CD4-positive, alpha-beta T cell (primary cell): ENCODE data around the gene POC1B. TPM values are rescaled to one million over a fixed set of nuclear protein-coding genes. Genes with fewer than 3 reads are reported as not detected.

Experiments
- ATAC-seq: fragments of 200-7000 bp; cut with Tn5 transposase; one replicate; pipeline ENCODE4 v1.10.0; 2022; ENCODE audit warnings: mild to moderate bottlenecking; ENCODE audit not compliant: poor library complexity
- CTCF ChIA-PET: fragments of 350-600 bp; sonication (Branson Sonifier 250); formaldehyde crosslinking; loops from one replicate; lab custom pipeline; 2021; ENCODE audit warnings: antibody characterized with exemption, inconsistent platforms; lab: Charles Lee
- POLR2A ChIA-PET: fragments of 350-600 bp; sonication (Branson Sonifier 250); formaldehyde crosslinking; loops from one replicate; lab custom pipeline; 2021; ENCODE audit warnings: antibody characterized with exemption, inconsistent platforms; lab: Charles Lee
- DNase-seq, 14 experiments: peaks; one replicate each; pipeline ENCODE4 v3.0.0-alpha.2; 2013 to 2020; ENCODE audit warnings: mixed read lengths in 2 of 14
- H3K27ac ChIP-seq, 2 donors: one replicate each; pipeline versions ENCODE4 v1.5.1 to v1.7.0; 2013; ENCODE audit warnings: low read length in 2 of 2, low read depth in 1 of 2, mild to moderate bottlenecking in 1 of 2
- H3K27me3 ChIP-seq, 2 experiments: 1 replicate in 1 of 2; 2 replicates in 1 of 2; pipeline versions ENCODE4 v1.6.1 to v1.7.0; 2013; ENCODE audit warnings: low read length in 2 of 2, control low read depth in 1 of 2, mild to moderate bottlenecking in 1 of 2, moderate library complexity in 1 of 2; ENCODE audit not compliant: insufficient read depth in 2 of 2, control insufficient read depth in 1 of 2
- H3K36me3 ChIP-seq: one replicate; pipeline ENCODE4 v1.6.1; 2013; ENCODE audit warnings: low read length, control low read depth; ENCODE audit not compliant: insufficient read depth
- H3K4me1 ChIP-seq: one replicate; pipeline ENCODE4 v1.6.1; 2013; ENCODE audit warnings: low read length, control low read depth; ENCODE audit not compliant: insufficient read depth
- H3K4me3 ChIP-seq: one replicate; pipeline ENCODE4 v1.5.1; 2013; ENCODE audit warnings: mild to moderate bottlenecking, low read length, moderate library complexity
- H3K9me3 ChIP-seq, 2 experiments: 1 replicate in 1 of 2; 2 replicates in 1 of 2; pipeline versions ENCODE4 v1.6.1 to v1.7.0; 2013; ENCODE audit warnings: low read length in 2 of 2, mild to moderate bottlenecking in 2 of 2, control low read depth in 1 of 2, moderate library complexity in 1 of 2; ENCODE audit not compliant: control insufficient read depth in 1 of 2, insufficient read depth in 1 of 2
- H3K27ac Mint-ChIP-seq: one replicate; pipeline ENCODE4 v1.8.0; 2020; ENCODE audit warnings: mixed read lengths
- H3K27me3 Mint-ChIP-seq: one replicate; pipeline ENCODE4 v1.8.0; 2021; ENCODE audit warnings: mixed read lengths
- H3K36me3 Mint-ChIP-seq: one replicate; pipeline ENCODE4 v1.8.0; 2021; ENCODE audit warnings: low read depth, mixed read lengths
- H3K4me1 Mint-ChIP-seq: one replicate; pipeline ENCODE4 v1.8.0; 2021; ENCODE audit warnings: low read depth, mixed read lengths
- H3K4me3 Mint-ChIP-seq: one replicate; pipeline ENCODE4 v1.8.0; 2020; ENCODE audit warnings: mild to moderate bottlenecking, mixed read lengths
- H3K9me3 Mint-ChIP-seq: one replicate; pipeline ENCODE4 v1.8.0; 2020; ENCODE audit warnings: mixed read lengths
- CTCF ChIP-seq: fragments of 200-600 bp; IDR thresholded peaks from one replicate; pipeline ENCODE4 v1.8.0; 2022; ENCODE audit warnings: antibody characterized with exemption, mild to moderate bottlenecking
- intact Hi-C, 2 experiments: fragments of 100-400 bp; cut with DNase I in 1 of 2; cut with micrococcal nuclease in 1 of 2; formaldehyde crosslinking; loops; one replicate each; pipeline versions ENCODE4 v1.15.1 to v1.9.0; 2023 to 2025; cut with DNase I, micrococcal nuclease
- total RNA-seq, 174 experiments: library from RNA in 2 of 174; stranded (reverse) in 2 of 174; gene quantifications; one replicate each; pipeline ENCODE4 v1.2.3 and lab custom pipeline; 2021 to 2026

Gene POC1B
- total RNA-seq, 2 experiments from 2014 or later, result 14.9 to 16.2 TPM

- no peak overlapping the region for H3K27ac ChIP-seq
- intact Hi-C loops, result no loop called here
- no peaks in the 10 kb centered on the region for H3K9me3 ChIP-seq
- no peaks in the 10 kb centered on the region for H3K27me3 Mint-ChIP-seq
- peaks cover 45% of the 10 kb centered on the region for H3K36me3 ChIP-seq
- H3K27me3 ChIP-seq, result no peaks in the 10 kb centered on the region
- ATAC-seq (no peak), DNase-seq (no peak)
- peaks cover 75% of the 10 kb centered on the region for H3K36me3 Mint-ChIP-seq
- H3K27ac Mint-ChIP-seq, result no peak overlapping the region
- ChIA-PET POLR2A (no interaction called here), CTCF (no interaction called here)
- no peak overlapping the region for H3K4me3 Mint-ChIP-seq
- no peaks in the 10 kb centered on the region for H3K9me3 Mint-ChIP-seq
- TF ChIP-seq CTCF, result no peak
- H3K4me1 ChIP-seq, result no peaks in the 10 kb centered on the region
- no peak overlapping the region for H3K4me3 ChIP-seq
- no peaks in the 10 kb centered on the region for H3K4me1 Mint-ChIP-seq
Measured at GRCh38 chr12:89486264-89486663, 39.6 kb downstream of the POC1B start.

- Histone ChIP-seq H3K4me1 (no peaks in the 10 kb centered on the region), H3K27me3 (no peaks in the 10 kb centered on the region), H3K27ac (no peak overlapping the region), H3K9me3 (no peaks in the 10 kb centered on the region), H3K4me3 (no peak overlapping the region), H3K36me3 (peaks cover 30% of the 10 kb centered on the region)
- ATAC-seq (no peak), DNase-seq (no peak)
- Mint-ChIP-seq H3K36me3 (peaks cover 60% of the 10 kb centered on the region), H3K9me3 (no peaks in the 10 kb centered on the region), H3K4me1 (no peaks in the 10 kb centered on the region), H3K27me3 (no peaks in the 10 kb centered on the region), H3K27ac (no peak overlapping the region), H3K4me3 (no peak overlapping the region)
- intact Hi-C loops, result no loop called here
- POLR2A ChIA-PET, result no interaction called here
- CTCF ChIA-PET, result interaction anchor here (1.1 kb wide), 1 partner anchor 58 kb away, joined by 3 read pairs; no protein-coding TSS in a partner anchor
- no peak for TF ChIP-seq CTCF
Measured at GRCh38 chr12:89484470-89484869, 41.4 kb downstream of the POC1B start.

- DNase-seq, result no peak
- no peaks in the 10 kb centered on the region for H3K9me3 Mint-ChIP-seq
- ChIA-PET CTCF (no interaction called here), POLR2A (no interaction called here)
- peaks cover 33% of the 10 kb centered on the region for H3K36me3 Mint-ChIP-seq
- no peaks in the 10 kb centered on the region for H3K9me3 ChIP-seq
- no peak overlapping the region for H3K27ac ChIP-seq
- intact Hi-C loops, result no loop called here
- no peak for ATAC-seq
- no peak overlapping the region for H3K27ac Mint-ChIP-seq
- H3K27me3 ChIP-seq, result no peaks in the 10 kb centered on the region
- no peak overlapping the region for H3K4me3 Mint-ChIP-seq
- H3K27me3 Mint-ChIP-seq, result no peaks in the 10 kb centered on the region
- H3K4me1 ChIP-seq, result peaks cover 7% of the 10 kb centered on the region
- peaks cover 10% of the 10 kb centered on the region for H3K36me3 ChIP-seq
- H3K4me1 Mint-ChIP-seq, result peaks cover 9% of the 10 kb centered on the region
- H3K4me3 ChIP-seq, result no peak overlapping the region
- TF ChIP-seq CTCF, result no peak
Measured at GRCh38 chr12:89481213-89481914, 44.5 kb downstream of the POC1B start.
